Measurements from ENCODE around the gene GNG2. TPM values are rescaled to one million over a fixed set of nuclear protein-coding genes. Genes with fewer than 3 reads are reported as not detected.

GNG2 gene
- total and polyA plus RNA-seq, 2 of the 8 experiments (the other 6 are each of a cell fraction or from before 2014, with no cell fraction given), result 8.2 to 17.9 TPM

- TF ChIP-seq CHD7 (IDR thresholded peaks at IDR 0.05; ENCODE audit: insufficient replicate concordance, low read length) (no peak), EGR1 (IDR thresholded peaks at IDR 0.05; ENCODE audit: borderline replicate concordance, low read depth, low read length) (no peak), E2F6 (IDR thresholded peaks at IDR 0.05) (no peak), SP1 (IDR thresholded peaks at IDR 0.05; ENCODE audit: low read depth, low read length) (no peak)
Observed at GRCh38 chr14:51897791-51898355, 37.5 kb downstream of the GNG2 start (continued).
